ENCODE results near the gene MARK1. TPM values are rescaled to one million over a fixed set of nuclear protein-coding genes. Genes with fewer than 3 reads are reported as not detected.

The MARK1 gene
- total RNA-seq, 3 donors from 2014 or later = 6.6 to 13.8 (median 9.8) TPM

GRCh38 chr1:220684890-220685289 is 157.0 kb downstream of the MARK1 start:
- Histone ChIP-seq H3K9me3 (no peaks in the 10 kb centered on the region), H3K27me3 (no peaks in the 10 kb centered on the region), H3K4me3 (no peak overlapping the region), H3K36me3 (no peaks in the 10 kb centered on the region), H3K4me1 (peaks cover 3 to 4% of the 10 kb centered on the region in 2 donors), H3K27ac (no peak overlapping the region)
- no peak for DNase-seq (ENCODE audit: low spot score in 2 of 2)
- TF ChIP-seq POLR2AphosphoS5 (IDR thresholded peaks at IDR 0.05) = no peak
- intact Hi-C loops (cut with DNase I; ENCODE audit: low total_unique reads) = no loop called here

- no peak for TF ChIP-seq CTCF (IDR thresholded peaks at IDR 0.05)
- intact Hi-C loops (cut with DNase I; ENCODE audit: low total_unique reads) = no loop called here
These were observed 157.9 kb downstream of the MARK1 start for GRCh38 chr1:220685879-220686278.

GRCh38 chr1:220687809-220688208 is 159.9 kb downstream of the MARK1 start:
- H3K27me3 ChIP-seq = no peaks in the 10 kb centered on the region
- DNase-seq (ENCODE audit: low spot score in 2 of 2) = no peak
- H3K36me3 ChIP-seq = no peaks in the 10 kb centered on the region
- no peak for TF ChIP-seq POLR2AphosphoS5 (IDR thresholded peaks at IDR 0.05)
- no peak for TF ChIP-seq CTCF (IDR thresholded peaks at IDR 0.05)
- TF ChIP-seq POLR2A (IDR thresholded peaks at IDR 0.05) = no peak
- no peak overlapping the region for H3K27ac ChIP-seq
- intact Hi-C loops (cut with DNase I; ENCODE audit: low total_unique reads) = no loop called here
- H3K4me1 ChIP-seq = peaks cover 3 to 4% of the 10 kb centered on the region in 2 donors
- no peaks in the 10 kb centered on the region for H3K9me3 ChIP-seq
- H3K4me3 ChIP-seq = no peak overlapping the region

More at GRCh38 chr1:220685879-220686278, 157.9 kb downstream of the MARK1 start:
- Histone ChIP-seq H3K36me3 (no peaks in the 10 kb centered on the region), H3K9me3 (no peaks in the 10 kb centered on the region), H3K4me1 (peaks cover 3 to 4% of the 10 kb centered on the region in 2 donors), H3K27ac (no peak overlapping the region), H3K4me3 (no peak overlapping the region), H3K27me3 (no peaks in the 10 kb centered on the region)
- no peak for DNase-seq (ENCODE audit: low spot score in 2 of 2)

GRCh38 chr1:220689666-220690065 is 161.7 kb downstream of the MARK1 start:
- Histone ChIP-seq H3K4me1 (peaks cover 3 to 4% of the 10 kb centered on the region in 2 donors), H3K4me3 (peak overlapping the region; percentile 69 to 88 (median 78)), H3K9me3 (no peaks in the 10 kb centered on the region), H3K36me3 (no peaks in the 10 kb centered on the region), H3K27me3 (no peaks in the 10 kb centered on the region), H3K27ac (peak overlapping the region in 1 of 2 donors; percentile 75)
- TF ChIP-seq CTCF (IDR thresholded peaks at IDR 0.05) (no peak), POLR2AphosphoS5 (IDR thresholded peaks at IDR 0.05) (no peak), POLR2A (IDR thresholded peaks at IDR 0.05) (no peak)
- intact Hi-C loops (cut with DNase I; ENCODE audit: low total_unique reads) = loop anchor here (5.0 kb wide), 1 partner anchor 43 kb away; no protein-coding TSS in a partner anchor
- no peak for DNase-seq (ENCODE audit: low spot score in 2 of 2)

GRCh38 chr1:220690140-220691052 is 162.5 kb downstream of the MARK1 start, which contains the start of gene C1orf115:
Gene C1orf115 (plus strand): TSS chr1:220690363. CDS start chr1:220690403, 40 bp downstream.
- H3K27ac ChIP-seq = peak within 1 kb of the TSS; percentile 75 to 80
- H3K9me3 ChIP-seq = no peaks in the 10 kb centered on the region
- intact Hi-C loops (cut with DNase I; ENCODE audit: low total_unique reads) = loop anchor here (5.0 kb wide), 1 partner anchor 42 kb away; no protein-coding TSS in a partner anchor
- peak within 1 kb of the TSS; percentile 69 to 88 (median 78) for H3K4me3 ChIP-seq
- TF ChIP-seq POLR2A (IDR thresholded peaks at IDR 0.05) (no peak), CTCF (IDR thresholded peaks at IDR 0.05) (peak; percentile 89 to 95 (median 89)), POLR2AphosphoS5 (IDR thresholded peaks at IDR 0.05) (peak; percentile 60 to 74 (median 66))
- H3K4me1 ChIP-seq = peaks cover 3 to 4% of the 10 kb centered on the region in 2 donors
- no peaks in the 10 kb centered on the region for H3K36me3 ChIP-seq
- no peaks in the 10 kb centered on the region for H3K27me3 ChIP-seq
- DNase-seq (ENCODE audit: low spot score in 2 of 2) = peak; percentile 62 to 82
